SK-N-SH treated with all-trans-retinoic acid at 6 μM for 48 hours (cell line): Measurements from ENCODE around the gene HCLS1.

ENCODE experiments used
- RARB ChIP-seq: fragments of 250-450 bp; sonication (Bioruptor Pico); IDR thresholded peaks from 2 replicates; pipeline ENCODE4 v1.8.0; 2021; ENCODE audit warnings: mild to moderate bottlenecking, moderate library complexity
- TF ChIP-seq, protein P1 (sequence below): fragments of 250-450 bp; sonication (Bioruptor Pico); IDR thresholded peaks from 2 replicates; pipeline ENCODE4 v1.8.0; 2020; ENCODE audit warnings: mild to moderate bottlenecking, moderate library complexity, borderline replicate concordance
- TF ChIP-seq, protein P2 (sequence below): fragments of 250-450 bp; sonication (Bioruptor Pico); IDR thresholded peaks from 2 replicates; pipeline ENCODE4 v1.5.1; 2020; ENCODE audit warnings: low read depth, mild to moderate bottlenecking, moderate library complexity
- TF ChIP-seq, protein P3 (sequence below): fragments of 250-450 bp; sonication (Bioruptor Pico); IDR thresholded peaks from 2 replicates; pipeline ENCODE4 v1.5.1; 2021; ENCODE audit warnings: mild to moderate bottlenecking, moderate library complexity

DNA sequence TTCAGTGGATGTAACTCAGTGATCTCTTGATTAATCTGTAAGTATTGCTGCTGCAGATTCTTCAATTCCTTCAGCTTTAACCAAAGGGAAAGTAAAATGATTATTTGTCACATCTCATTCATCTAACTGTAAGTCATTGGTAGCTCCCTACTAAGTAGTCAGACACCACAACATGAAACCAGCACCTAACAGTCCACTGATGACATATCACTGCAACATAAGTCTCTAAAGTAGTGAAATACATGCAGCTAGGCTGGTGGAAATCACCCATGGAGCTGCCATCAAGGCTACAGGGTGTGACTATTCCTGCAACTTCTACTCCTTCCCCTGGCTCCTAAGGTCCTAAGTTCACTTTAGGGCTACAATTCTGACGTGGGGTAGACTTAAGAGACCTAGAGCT, 21.1 kb upstream of the HCLS1 start:
- TF ChIP-seq RARB (CRISPR knock-in tag), result no peak
- TF ChIP-seq, protein P1, sequence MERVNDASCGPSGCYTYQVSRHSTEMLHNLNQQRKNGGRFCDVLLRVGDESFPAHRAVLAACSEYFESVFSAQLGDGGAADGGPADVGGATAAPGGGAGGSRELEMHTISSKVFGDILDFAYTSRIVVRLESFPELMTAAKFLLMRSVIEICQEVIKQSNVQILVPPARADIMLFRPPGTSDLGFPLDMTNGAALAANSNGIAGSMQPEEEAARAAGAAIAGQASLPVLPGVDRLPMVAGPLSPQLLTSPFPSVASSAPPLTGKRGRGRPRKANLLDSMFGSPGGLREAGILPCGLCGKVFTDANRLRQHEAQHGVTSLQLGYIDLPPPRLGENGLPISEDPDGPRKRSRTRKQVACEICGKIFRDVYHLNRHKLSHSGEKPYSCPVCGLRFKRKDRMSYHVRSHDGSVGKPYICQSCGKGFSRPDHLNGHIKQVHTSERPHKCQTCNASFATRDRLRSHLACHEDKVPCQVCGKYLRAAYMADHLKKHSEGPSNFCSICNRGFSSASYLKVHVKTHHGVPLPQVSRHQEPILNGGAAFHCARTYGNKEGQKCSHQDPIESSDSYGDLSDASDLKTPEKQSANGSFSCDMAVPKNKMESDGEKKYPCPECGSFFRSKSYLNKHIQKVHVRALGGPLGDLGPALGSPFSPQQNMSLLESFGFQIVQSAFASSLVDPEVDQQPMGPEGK (CRISPR knock-in tag), result no peak
- TF ChIP-seq, protein P2, sequence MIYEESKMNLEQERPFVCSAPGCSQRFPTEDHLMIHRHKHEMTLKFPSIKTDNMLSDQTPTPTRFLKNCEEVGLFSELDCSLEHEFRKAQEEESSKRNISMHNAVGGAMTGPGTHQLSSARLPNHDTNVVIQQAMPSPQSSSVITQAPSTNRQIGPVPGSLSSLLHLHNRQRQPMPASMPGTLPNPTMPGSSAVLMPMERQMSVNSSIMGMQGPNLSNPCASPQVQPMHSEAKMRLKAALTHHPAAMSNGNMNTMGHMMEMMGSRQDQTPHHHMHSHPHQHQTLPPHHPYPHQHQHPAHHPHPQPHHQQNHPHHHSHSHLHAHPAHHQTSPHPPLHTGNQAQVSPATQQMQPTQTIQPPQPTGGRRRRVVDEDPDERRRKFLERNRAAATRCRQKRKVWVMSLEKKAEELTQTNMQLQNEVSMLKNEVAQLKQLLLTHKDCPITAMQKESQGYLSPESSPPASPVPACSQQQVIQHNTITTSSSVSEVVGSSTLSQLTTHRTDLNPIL (CRISPR knock-in tag), result no peak
- TF ChIP-seq, protein P3, sequence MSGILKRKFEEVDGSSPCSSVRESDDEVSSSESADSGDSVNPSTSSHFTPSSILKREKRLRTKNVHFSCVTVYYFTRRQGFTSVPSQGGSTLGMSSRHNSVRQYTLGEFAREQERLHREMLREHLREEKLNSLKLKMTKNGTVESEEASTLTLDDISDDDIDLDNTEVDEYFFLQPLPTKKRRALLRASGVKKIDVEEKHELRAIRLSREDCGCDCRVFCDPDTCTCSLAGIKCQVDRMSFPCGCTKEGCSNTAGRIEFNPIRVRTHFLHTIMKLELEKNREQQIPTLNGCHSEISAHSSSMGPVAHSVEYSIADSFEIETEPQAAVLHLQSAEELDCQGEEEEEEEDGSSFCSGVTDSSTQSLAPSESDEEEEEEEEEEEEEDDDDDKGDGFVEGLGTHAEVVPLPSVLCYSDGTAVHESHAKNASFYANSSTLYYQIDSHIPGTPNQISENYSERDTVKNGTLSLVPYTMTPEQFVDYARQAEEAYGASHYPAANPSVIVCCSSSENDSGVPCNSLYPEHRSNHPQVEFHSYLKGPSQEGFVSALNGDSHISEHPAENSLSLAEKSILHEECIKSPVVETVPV (CRISPR knock-in tag), result no peak
